K562 (cell line): ENCODE measurements around the gene ETFBKMT. TPM values are rescaled to one million over a fixed set of nuclear protein-coding genes. Genes with fewer than 3 reads are reported as not detected.

Source experiments
- CBFA2T3 ChIP-seq: fragments of 450-650 bp; IDR thresholded peaks from 2 replicates; pipeline ENCODE4 v1.6.1; 2017
- CBX3 ChIP-seq, 2 experiments: IDR thresholded peaks; 1 replicate in 1 of 2; 2 replicates in 1 of 2; pipeline ENCODE4 v1.6.1; 2012; ENCODE audit warnings: inconsistent platforms in 2 of 2, low read length in 2 of 2, borderline replicate concordance in 1 of 2, control low read depth in 1 of 2
- FIP1L1 ChIP-seq: fragments of 200-400 bp; formaldehyde crosslinking; IDR thresholded peaks from 2 replicates; pipeline ENCODE4 v1.6.1; 2018; ENCODE audit warnings: mild to moderate bottlenecking, low read depth, low read length; ENCODE audit not compliant: poor library complexity, severe bottlenecking
- GATA2 ChIP-seq: sonication (generic); formaldehyde crosslinking; IDR thresholded peaks from 2 replicates; pipeline ENCODE4 v1.4.0; 2020; ENCODE audit warnings: mild to moderate bottlenecking, missing genetic modification reagents
- KAT7 ChIP-seq: sonication (generic); formaldehyde crosslinking; IDR thresholded peaks from 2 replicates; pipeline ENCODE4 v1.8.0; 2022; ENCODE audit warnings: missing genetic modification reagents, mild to moderate bottlenecking, borderline replicate concordance
- MXI1 ChIP-seq: IDR thresholded peaks from 2 replicates; pipeline ENCODE4 v1.6.1; 2011; ENCODE audit warnings: low read depth, mild to moderate bottlenecking, improper control_type of control experiment, low read length
- NR2F6 ChIP-seq: fragments of 450-650 bp; formaldehyde crosslinking; IDR thresholded peaks from 2 replicates; pipeline ENCODE4 v1.4.0; 2020; ENCODE audit warnings: mild to moderate bottlenecking
- PHB2 ChIP-seq: fragments of 450-650 bp; IDR thresholded peaks from 2 replicates; pipeline ENCODE4 v1.6.1; 2017; ENCODE audit warnings: low read depth
- SRSF3 ChIP-seq: fragments of 200-400 bp; formaldehyde crosslinking; IDR thresholded peaks from 2 replicates; pipeline ENCODE4 v1.6.1; 2016; ENCODE audit warnings: mild to moderate bottlenecking, low read length, moderate library complexity; ENCODE audit not compliant: insufficient read depth
- TGIF2 ChIP-seq: sonication (generic); formaldehyde crosslinking; IDR thresholded peaks from 2 replicates; pipeline ENCODE4 v1.8.1; 2022; ENCODE audit warnings: mild to moderate bottlenecking, missing genetic modification reagents, moderate library complexity
- TRIM24 ChIP-seq, 2 experiments: fragments of 450-650 bp; IDR thresholded peaks; 2 replicates each; pipeline ENCODE4 v1.6.1; 2016
- ZNF134 ChIP-seq: fragments of 250-450 bp; sonication (Bioruptor Pico); conservative IDR thresholded peaks from 2 replicates; pipeline ENCODE4 v1.4.0; 2020
- ZNF778 ChIP-seq: fragments of 450-650 bp; formaldehyde crosslinking; IDR thresholded peaks from 2 replicates; pipeline ENCODE4 v1.4.0; 2020; ENCODE audit warnings: mild to moderate bottlenecking, moderate library complexity
- polyA plus RNA-seq, 8 experiments: library from polyadenylated mRNA; depleted of rRNA in 4 of 8; stranded (reverse) in 5 of 8; unstranded in 3 of 8; fragments of >200 nt; fragmentation: Nextera tagmentation in 2 of 8; fragmentation: Illumina TruSeq in 1 of 8; extraction: Ambion mirVana in 2 of 8; extraction: Trizol in 1 of 8; gene quantifications; 2 replicates each; pipeline versions ENCODE4 v1.2.1 to v1.2.3, GENCODE V29; 2011 to 2014; ENCODE audit warnings: inconsistent platforms in 1 of 8, missing spikeins in 1 of 8
- total RNA-seq, 7 experiments: library from RNA; depleted of rRNA in 6 of 7; stranded (reverse); fragments of >200 nt in 6 of 7; fragmentation: Illumina TruSeq in 2 of 7; extraction: Trizol in 2 of 7; gene quantifications; 2 replicates each; pipeline versions ENCODE4 v1.2.1 to v1.2.3, GENCODE V29; 2011 to 2021; ENCODE audit warnings: low replicate concordance in 1 of 7
- TF ChIP-seq, protein P1 (sequence below): fragments of 450-650 bp; formaldehyde crosslinking; IDR thresholded peaks from 2 replicates; pipeline ENCODE4 v1.4.0; 2020; ENCODE audit warnings: mild to moderate bottlenecking, mixed read lengths
- TF ChIP-seq, protein P2 (sequence below): fragments of 250-450 bp; sonication (Bioruptor Pico); IDR thresholded peaks from 2 replicates; pipeline ENCODE4 v1.4.0; 2020
- TF ChIP-seq, protein P3 (sequence below), 2 experiments: IDR thresholded peaks; 2 replicates each; pipeline ENCODE4 v1.6.1; 2011; ENCODE audit warnings: borderline replicate concordance in 1 of 2, control low read depth in 1 of 2, low read depth in 1 of 2, low read length in 1 of 2, mild to moderate bottlenecking in 1 of 2, mixed read lengths in 1 of 2, moderate library complexity in 1 of 2; ENCODE audit not compliant: insufficient read depth in 1 of 2, insufficient read length in 1 of 2, poor library complexity in 1 of 2, severe bottlenecking in 1 of 2; ENCODE audit errors: extremely low read depth in 1 of 2
- TF ChIP-seq, protein P4 (sequence below): fragments of 450-650 bp; IDR thresholded peaks from 2 replicates; pipeline ENCODE4 v1.7.0; 2016; ENCODE audit warnings: borderline replicate concordance
- TF ChIP-seq, protein P5 (sequence below): fragments of 450-650 bp; IDR thresholded peaks from 2 replicates; pipeline ENCODE4 v1.6.1; 2016

Gene ETFBKMT
- total and polyA plus RNA-seq, 9 of the 15 experiments (the other 6 are each of a cell fraction or from before 2014, with no cell fraction given) = 0.18 to 1.7 (median 0.96) TPM

DNA sequence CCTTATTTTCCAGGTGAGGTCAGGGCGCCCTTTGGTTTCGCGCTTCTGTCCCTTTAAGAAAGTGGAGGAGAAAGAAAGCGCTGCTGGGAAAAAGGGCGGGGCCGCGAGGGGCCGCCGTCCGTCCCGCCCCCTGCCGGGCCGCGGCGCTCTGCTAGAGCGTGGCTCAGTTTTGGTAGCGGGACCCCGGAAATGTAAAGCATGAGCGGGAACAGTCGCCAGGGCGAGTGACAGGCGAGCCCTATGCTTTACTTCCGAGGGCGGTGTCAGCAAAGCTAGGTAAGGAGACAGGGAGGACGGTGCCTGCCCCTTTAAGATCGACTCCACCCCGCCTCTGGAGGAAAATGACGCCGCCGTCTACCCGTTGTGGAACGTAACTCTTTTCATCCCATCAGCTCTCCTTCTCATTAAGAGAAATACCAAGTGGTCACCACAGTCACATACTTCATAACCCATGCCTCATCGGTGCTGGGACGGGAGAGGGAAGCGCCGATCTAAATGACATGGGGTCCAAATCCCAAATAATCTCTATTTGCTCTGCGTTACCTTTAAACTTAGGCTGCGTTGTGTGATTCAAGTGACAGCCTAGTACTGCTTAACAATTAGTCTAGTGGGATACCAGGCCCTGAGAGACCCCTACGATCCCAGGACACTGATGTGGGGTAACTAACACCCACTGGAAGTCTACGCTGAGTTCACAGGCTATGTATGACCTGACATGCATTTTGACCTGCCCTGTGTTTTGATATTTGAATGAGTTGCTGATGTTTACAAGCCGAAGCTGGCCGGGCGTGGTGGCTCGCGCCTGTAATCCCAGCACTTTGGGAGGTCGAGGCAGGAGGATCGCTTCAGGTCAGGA is at the start of gene ETFBKMT (continued):
- no peak; a peak in 1 of 3 replicates for TF ChIP-seq CBX3 (IDR thresholded peaks at IDR 0.05; ENCODE audit: borderline replicate concordance in 1 of 2, low read length in 2 of 2)
- no peak for TF ChIP-seq CBFA2T3
- no peak for TF ChIP-seq ZNF778
- TF ChIP-seq ZNF134 (CRISPR knock-in tag) = no peak
- TF ChIP-seq, protein P1, sequence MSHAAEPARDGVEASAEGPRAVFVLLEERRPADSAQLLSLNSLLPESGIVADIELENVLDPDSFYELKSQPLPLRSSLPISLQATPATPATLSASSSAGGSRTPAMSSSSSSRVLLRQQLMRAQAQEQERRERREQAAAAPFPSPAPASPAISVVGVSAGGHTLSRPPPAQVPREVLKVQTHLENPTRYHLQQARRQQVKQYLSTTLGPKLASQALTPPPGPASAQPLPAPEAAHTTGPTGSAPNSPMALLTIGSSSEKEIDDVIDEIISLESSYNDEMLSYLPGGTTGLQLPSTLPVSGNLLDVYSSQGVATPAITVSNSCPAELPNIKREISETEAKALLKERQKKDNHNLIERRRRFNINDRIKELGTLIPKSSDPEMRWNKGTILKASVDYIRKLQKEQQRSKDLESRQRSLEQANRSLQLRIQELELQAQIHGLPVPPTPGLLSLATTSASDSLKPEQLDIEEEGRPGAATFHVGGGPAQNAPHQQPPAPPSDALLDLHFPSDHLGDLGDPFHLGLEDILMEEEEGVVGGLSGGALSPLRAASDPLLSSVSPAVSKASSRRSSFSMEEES (CRISPR knock-in tag) = no peak
- TF ChIP-seq TRIM24 (IDR thresholded peaks at IDR 0.05) = no peak
- TF ChIP-seq PHB2 = no peak
- no peak for TF ChIP-seq SRSF3
- TF ChIP-seq, protein P2, sequence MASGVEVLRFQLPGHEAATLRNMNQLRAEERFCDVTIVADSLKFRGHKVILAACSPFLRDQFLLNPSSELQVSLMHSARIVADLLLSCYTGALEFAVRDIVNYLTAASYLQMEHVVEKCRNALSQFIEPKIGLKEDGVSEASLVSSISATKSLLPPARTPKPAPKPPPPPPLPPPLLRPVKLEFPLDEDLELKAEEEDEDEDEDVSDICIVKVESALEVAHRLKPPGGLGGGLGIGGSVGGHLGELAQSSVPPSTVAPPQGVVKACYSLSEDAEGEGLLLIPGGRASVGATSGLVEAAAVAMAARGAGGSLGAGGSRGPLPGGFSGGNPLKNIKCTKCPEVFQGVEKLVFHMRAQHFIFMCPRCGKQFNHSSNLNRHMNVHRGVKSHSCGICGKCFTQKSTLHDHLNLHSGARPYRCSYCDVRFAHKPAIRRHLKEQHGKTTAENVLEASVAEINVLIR (CRISPR knock-in tag) = 0 out of 2 replicates have a peak, but pooled peaks have one; percentile 51
- no peak for TF ChIP-seq TGIF2 (CRISPR knock-in tag)
- peak; percentile 31; the same call in 1 of the 2 replicates for TF ChIP-seq KAT7 (CRISPR knock-in tag)
- TF ChIP-seq, protein P3, sequence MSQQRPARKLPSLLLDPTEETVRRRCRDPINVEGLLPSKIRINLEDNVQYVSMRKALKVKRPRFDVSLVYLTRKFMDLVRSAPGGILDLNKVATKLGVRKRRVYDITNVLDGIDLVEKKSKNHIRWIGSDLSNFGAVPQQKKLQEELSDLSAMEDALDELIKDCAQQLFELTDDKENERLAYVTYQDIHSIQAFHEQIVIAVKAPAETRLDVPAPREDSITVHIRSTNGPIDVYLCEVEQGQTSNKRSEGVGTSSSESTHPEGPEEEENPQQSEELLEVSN (IDR thresholded peaks at IDR 0.05; ENCODE audit: borderline replicate concordance in 1 of 2, extremely low read depth in 1 of 2, insufficient read depth in 1 of 2, insufficient read length in 1 of 2, low read depth in 1 of 2, low read length in 1 of 2, poor library complexity in 1 of 2, severe bottlenecking in 1 of 2) = peak; percentile 83 to 89
- TF ChIP-seq, protein P4, sequence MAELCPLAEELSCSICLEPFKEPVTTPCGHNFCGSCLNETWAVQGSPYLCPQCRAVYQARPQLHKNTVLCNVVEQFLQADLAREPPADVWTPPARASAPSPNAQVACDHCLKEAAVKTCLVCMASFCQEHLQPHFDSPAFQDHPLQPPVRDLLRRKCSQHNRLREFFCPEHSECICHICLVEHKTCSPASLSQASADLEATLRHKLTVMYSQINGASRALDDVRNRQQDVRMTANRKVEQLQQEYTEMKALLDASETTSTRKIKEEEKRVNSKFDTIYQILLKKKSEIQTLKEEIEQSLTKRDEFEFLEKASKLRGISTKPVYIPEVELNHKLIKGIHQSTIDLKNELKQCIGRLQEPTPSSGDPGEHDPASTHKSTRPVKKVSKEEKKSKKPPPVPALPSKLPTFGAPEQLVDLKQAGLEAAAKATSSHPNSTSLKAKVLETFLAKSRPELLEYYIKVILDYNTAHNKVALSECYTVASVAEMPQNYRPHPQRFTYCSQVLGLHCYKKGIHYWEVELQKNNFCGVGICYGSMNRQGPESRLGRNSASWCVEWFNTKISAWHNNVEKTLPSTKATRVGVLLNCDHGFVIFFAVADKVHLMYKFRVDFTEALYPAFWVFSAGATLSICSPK = no peak
- TF ChIP-seq GATA2 (CRISPR knock-in tag) = no peak
- TF ChIP-seq NR2F6 (CRISPR knock-in tag) = no peak
- TF ChIP-seq, protein P5, sequence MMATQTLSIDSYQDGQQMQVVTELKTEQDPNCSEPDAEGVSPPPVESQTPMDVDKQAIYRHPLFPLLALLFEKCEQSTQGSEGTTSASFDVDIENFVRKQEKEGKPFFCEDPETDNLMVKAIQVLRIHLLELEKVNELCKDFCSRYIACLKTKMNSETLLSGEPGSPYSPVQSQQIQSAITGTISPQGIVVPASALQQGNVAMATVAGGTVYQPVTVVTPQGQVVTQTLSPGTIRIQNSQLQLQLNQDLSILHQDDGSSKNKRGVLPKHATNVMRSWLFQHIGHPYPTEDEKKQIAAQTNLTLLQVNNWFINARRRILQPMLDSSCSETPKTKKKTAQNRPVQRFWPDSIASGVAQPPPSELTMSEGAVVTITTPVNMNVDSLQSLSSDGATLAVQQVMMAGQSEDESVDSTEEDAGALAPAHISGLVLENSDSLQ = peak; percentile 97
- peak; percentile 68; the same call in 1 of the 2 replicates for TF ChIP-seq MXI1
- no peak for TF ChIP-seq FIP1L1
